RKO (cell line): ENCODE data around the gene DBN1.

Source experiments
- DNase-seq: peaks from one replicate; pipeline ENCODE4 v3.0.0-alpha.2; 2016; ENCODE audit warnings: low spot score

DBN1 gene

DNA sequence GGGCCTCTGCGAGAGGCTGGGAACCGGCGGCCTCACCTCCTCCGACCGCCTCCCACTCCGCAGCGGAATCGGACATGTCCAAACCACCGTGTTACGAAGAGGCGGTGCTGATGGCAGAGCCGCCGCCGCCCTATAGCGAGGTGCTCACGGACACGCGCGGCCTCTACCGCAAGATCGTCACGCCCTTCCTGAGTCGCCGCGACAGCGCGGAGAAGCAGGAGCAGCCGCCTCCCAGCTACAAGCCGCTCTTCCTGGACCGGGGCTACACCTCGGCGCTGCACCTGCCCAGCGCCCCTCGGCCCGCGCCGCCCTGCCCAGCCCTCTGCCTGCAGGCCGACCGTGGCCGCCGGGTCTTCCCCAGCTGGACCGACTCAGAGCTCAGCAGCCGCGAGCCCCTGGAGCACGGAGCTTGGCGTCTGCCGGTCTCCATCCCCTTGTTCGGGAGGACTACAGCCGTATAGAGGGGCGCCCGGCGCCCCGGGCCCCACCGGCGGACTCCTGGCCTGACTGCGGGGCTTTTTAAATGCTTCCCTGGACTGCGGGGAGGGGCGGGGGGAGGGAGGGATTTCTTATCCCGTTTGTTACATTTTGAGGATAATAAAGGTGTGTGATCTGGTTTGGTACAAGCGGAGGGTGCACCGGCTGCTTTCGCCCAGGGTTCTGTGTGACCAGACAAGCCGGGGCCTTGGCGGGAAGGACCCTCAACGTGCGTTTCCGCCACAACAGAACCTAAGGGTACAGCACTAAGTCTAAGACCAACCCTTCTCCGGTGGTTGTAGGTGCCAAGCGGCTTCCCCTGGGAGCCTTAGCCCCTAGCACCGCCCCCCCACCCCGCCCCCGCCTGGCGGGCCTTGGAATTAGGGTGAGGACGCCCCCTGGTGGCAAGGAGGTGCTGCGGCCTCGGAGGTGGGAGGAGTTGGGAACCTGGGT lies 17.5 kb downstream of the DBN1 start:
- DNase-seq, result peak; percentile 92

DNA sequence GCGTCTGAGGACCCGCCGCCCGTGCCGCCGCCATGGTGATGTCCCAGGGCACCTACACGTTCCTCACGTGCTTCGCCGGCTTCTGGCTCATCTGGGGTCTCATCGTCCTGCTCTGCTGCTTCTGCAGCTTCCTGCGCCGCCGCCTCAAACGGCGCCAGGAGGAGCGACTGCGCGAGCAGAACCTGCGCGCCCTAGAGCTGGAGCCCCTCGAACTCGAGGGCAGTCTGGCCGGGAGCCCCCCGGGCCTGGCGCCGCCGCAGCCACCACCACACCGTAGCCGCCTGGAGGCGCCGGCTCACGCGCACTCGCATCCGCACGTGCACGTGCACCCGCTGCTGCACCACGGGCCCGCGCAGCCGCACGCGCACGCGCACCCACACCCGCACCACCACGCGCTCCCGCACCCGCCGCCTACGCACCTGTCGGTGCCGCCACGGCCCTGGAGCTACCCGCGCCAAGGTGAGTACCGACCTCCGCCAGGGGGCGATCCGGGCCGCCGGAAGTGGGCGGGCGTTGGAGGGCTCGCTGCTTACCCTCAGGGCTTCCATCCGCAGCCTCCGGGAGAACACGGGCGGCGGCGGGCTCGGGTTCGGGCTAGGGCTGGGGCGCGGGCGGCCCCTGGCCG lies 18.3 kb downstream of the DBN1 start:
- peak; percentile 84 for DNase-seq

DNA sequence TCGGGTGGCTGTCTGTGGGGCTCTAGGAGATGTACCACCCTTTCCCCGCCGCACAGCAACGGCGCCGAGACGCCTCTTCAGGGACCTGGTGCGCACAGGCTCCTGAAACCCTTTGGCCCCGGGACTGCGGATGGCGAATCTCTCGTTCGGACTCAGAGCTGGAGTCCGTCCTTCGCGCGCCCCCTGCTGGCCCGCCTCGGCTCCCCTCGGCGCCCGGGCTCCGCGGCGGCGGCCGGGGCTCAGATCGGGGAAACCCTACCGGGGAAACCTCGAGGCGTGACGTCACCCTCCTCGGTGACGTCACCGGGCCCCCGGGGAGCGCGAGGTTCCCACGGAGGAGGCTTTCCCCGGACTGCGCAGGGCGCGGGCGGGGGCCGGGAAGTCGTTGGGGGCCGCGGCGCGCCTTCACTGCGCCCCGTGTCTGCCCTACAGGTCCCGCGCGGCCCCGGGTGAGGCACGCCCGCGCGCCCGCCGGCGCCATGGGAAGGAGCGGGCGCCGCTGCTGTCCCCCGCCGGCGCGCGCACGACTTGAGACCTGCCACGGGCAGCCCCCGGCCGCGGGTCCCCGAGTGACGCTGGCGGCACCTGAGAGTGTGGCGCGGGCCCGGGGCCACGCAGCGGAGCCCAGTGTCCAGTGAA lies 18.9 kb downstream of the DBN1 start:
- DNase-seq, result peak; percentile 91

DNA sequence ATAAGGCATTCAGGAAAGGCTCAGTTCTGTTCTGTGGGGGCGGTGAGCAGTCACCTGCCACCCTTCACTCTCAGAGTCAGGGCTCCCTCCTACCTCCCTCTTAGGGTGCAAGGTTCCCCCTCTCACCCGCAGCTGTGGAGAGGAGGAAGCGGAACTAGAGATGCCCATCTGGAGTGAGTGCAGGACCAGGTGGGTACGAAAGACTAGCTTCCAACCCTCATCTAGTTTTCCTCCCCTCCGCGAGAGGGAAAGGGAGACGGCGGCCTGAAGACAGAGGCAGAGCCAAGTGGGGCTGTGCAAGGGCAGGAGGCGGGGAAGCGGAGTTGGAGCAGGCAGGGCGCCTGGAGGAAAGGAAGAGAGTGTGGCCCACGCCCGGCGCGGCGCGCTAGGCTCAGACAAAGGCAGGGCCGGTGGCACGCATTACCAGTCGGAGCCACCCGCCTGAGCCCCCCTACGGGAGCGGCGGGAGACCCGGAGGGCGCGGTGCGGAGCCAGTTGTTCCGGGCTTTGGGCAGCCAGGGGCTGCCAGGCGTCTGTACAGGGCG lies 19.5 kb downstream of the DBN1 start:
- DNase-seq, result peak; percentile 49

DNA sequence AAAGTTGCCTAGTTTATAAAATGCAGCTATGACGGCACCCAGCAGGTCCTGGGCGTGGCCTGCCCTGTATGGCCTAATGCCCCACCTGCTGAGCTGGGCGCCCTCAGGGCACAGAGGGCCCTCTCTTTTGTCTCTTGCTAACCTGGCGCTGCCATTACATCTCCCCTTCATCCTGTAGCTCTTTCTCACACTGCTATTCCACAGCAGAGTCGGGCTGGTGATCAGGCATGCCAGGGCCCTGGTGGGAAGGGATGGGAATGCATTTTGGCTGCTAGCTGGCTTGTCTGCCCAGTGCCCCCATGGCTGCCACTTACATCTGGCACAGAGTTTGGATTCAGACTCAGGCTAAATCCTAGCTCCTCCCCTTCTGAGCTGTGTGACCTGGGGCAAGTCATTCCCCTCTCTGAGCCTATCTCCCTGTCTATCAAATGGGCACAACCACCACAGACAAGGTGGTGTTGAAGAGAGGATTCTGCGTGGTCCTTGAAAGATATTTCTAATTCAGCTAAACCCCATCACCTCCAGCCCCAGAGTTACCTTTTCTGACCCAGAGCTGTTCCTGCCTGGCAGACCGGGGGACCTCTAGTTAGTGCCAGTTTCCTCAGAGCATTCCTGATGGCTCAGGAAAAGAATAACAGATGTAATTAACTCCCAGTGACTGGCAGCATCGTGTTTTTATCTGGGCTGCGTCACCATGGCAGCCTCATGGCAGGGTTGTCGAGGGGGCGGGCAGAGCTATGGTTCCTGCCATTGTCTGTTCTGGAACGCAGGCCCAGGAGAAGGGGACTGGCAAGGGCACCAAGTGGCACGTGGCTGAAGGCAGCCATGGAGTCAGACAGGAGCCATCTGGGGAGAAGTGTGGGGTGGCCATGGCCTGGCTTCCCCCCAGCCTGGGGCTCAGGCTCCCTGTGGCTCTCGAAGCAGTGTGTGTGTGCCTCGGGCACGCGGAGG lies 20.5 kb downstream of the DBN1 start:
- DNase-seq, result no peak

DNA sequence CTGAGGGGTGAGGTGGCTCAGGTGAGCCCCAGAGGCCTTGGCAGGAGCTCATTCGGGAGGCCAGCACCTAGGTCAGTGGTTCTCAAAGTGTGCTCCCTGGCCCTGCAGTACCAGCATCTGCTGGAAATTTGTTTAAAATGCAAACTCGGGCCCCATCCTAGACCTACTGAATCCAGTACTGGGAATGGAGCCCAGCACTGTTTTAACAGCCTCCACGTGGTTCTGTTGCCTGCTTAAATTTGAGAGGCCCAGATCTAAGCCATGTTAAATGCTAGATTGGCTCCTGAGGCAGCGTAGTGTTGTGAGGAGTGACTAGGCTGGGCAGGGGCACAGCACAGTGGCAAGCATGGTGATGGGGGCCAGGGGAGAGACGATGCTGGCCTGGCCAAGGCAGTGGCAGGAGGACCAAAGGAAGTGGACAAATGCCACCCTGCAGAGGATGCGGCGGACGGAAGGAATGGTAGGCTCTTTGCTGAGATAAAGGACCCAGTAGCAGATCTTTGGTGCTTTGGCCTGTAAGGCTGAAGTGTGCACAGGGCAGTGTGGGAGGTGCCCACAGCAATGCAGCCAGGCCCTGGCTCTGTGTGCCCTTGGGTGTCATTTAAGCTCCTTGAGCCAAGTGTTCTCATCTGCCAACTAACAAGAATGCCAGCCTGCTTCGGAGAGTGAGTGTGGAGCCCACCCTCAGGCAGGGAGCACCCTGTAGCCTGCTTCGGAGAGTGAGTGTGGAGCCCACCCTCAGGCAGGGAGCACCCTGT lies 22.6 kb downstream of the DBN1 start:
- DNase-seq, result no peak

DNA sequence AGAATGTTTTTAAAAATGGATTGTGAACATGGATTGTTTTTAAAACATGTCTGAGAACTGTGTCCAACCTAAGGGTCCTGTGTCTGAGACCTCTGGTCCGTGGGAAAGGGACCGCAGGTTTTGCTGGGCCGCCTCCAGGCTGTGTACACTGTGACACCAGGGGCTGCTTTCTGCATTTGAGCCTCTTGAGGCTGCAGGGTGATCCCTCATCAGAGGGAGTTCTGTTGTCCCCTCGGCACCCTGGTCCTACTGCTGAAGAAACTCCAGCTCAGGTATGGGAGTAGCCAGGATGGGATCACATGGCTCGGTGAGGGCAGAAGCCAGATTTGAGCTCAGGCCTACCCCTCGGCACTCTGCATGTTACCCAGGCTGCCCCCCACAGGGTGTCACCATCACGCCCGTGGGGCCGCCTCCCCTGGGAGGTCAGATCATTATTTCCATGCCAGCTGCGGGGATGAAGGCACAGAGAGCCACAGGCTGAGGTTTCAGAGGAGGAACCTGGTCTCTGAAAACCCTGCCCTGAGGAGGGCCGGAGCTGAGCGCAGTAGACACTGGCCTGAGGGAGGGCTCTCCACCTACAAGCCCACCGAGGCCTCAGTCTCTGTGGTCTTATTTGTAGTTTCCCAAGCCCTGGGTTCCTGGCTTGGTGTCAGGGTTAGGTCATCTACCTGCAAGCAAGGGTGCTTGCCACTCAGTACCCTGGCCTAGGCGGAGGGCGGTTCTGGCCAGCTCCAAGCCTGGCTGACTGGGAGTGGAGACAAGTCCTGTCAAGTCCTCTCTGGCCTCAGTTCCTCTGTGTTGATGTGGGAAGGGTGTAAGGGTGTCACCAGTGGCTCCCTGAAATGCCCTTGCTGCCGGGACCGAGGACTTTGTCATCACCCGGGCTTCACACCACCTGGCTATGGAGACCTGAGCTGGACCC lies 24.0 kb downstream of the DBN1 start:
- no peak for DNase-seq

DNA sequence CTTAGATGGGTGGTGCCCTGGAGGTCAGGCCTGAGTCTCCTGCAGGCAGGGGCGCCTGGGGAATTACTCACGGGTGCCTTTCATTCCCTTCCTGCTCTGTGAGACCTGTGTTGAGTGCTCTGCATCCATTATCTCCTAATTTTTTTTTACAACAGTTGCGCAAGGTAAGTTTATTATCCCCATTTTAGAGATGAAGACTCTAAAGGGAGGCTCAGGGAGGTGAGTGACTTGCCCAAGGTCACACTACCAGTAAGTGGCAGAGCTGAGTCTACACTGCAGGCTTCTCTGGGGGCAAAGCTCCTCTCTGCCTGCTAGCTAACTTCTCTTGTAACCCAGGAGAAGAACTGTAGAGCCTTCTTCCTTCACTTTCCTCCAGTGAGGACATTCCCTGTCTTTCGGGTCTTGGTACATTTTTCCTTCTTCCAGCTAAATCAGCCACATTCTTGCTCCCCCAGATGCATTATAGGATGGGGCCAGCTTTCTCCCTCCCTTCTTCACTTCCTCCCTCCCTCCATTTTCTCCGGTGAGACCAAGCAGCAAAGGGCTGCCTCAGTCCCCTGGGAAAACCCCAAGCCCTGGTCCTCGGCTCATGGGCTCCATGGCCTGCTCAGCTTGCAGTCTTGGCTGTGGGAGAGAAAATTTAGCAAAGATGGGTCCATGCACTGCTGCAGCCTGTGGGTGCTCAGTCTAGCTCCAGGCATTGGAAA lies 25.0 kb downstream of the DBN1 start:
- DNase-seq, result no peak

DNA sequence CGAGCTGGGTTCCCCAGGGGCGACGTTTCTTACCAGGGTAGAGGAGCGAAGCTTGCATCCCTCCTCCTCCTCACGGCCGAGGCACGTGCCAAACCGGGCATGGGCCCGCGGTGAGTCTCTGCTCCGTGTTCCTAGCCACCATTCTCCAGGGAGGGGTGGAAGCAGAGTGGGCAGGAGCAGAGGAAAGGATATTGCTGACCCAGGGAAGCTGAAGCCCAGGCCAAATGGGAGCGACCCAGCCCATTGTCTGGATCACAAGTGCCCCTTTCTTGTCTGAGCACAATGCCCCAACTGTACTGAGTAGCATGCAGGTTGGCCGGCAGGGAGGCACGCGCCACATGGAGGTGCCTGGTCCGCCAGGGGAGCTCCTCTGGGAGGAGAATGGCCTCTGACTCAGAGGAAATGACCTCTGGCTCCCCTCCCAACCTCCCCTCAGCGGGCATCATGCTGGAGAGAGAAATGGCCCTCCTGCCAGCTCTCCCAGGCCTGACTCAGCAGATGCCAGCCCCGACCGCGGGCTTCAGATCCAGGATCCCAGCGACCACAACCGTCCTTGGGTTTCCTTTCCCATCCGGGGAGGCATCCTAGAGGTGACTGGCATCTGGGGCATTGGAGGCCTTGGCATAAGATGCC lies 25.7 kb downstream of the DBN1 start:
- peak; percentile 92 for DNase-seq

DNA sequence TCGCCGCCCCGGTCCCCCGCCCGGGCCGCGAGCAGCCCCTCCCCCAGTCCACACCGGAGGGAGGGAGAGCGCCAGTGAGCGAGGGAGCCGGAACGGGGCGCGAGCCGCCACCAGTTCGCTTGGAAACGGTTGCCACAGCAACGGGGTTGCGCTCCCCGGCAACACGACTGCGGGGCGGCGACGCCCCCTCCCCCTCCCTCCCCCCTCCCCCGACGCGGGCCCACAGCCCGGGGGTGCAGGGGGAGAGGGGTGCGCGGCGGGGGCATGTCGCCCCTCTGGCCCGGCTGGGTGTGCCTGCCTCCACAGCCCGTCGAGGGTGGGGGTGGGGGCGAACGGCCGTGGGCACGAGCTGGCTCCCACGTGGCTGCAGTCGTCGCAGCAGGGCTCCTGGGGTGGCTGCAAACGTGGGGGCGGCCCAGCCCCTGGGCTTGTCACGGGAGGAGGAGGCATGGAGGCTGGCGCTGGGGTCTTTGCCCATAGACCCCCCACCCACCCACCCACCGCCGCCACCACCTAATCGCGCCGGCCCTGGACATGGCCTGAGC lies 26.3 kb downstream of the DBN1 start:
- DNase-seq, result peak; percentile 78

DNA sequence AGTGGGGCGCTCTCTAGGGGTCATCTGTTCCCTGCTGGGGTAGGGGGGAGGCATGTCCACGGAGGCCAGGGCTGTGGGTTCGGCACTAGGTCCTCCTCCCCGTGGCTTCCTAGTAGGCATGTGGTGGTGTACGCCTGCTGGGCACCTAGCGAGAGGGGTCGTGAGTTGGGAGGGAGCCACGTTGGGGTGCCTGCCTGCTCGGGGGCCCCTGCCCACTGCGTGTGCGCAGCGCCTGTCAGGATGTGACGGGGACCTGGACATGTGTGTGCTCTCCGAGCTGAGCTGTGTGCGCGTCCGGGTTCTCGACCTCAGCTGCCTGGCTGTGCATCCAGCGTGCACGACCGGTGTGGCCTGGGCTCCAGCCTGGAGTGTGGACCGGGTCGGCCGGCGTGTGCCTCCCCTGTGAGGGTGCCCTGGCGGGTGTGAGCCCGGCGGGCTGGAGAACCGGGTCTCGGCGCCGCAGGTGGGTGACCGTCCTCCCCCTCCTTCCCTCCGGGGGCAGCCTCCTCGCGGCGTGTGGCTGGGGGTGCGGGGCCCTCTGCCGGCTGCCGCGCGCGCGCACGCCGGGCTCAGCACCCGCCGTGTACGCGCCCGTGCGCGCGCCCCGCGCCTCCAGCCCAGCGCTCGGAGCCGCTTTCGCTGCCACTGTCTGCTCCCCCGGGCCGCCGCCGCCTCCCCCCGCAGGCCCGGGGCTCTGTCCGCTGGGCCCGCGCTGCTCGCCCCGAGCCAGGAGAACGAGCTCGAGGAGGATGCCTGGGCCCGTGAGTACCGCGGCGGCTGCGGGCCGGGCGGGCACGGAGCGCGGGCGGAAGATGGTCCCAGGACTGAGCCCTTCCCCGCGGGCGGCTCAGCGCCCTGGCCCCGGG lies 27.0 kb downstream of the DBN1 start, which contains the start of gene PRR7:
TSS of gene PRR7 (plus strand) at position 615 of the 866 bp plus-strand sequence. CDS start 8,254 bp downstream, outside the sequence.
- DNase-seq, result peak; percentile 80

DNA sequence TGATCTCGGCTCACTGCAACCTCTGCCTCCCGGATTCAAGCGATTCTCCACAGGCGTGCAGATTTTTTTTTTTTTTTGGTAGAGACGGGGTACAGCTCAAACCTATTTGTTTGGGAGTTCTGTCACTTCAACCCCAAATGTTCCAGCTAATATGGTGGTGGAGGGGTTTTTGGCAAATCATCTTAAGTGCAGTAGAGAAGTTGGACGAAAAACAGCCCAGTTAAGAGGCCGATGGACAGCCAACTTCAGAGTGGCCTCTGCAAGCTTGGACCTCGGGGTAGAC lies 27.6 kb downstream of the DBN1 start:
- no peak for DNase-seq

DNA sequence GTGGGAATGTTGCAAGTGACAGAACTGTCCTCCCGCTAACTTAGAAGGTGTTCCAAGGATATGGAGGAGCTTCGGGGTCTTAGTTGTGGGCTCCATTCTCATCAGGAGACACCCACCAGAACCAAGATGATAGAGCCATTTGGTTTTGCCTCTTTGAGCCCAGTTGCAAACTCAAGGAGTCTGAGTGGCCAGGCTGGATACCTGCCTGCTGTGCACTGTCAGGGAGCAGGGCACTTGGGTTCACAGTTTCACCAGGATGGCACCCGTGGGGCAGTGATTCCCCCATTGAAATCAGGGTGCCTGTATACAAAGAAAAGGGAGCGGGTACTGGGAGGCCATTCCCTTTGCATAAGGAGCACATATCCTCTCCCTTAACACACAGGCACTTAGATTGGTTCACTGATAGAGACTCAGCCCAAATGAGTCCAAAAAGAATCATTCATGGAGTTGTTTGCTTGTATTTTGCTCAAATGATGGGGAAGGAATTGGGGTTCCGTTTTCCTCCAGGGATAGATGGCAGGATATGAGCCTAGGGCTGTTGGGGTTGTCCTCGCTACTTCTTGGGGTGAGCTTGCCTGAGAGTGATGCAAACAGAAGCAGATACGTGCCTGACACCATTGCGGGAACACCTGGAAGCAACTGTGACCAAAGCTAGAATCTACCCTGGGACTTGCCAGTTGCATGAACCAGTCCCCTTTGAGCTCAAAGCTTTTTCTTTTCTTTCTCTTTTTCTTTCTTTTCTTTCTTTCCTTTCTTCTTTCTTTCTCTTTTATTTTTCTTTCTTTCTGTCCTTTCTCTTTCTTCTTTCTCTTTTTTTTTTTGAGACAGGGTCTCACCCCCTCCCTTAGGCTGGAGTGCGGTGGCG lies 28.1 kb downstream of the DBN1 start:
- DNase-seq, result no peak

DNA sequence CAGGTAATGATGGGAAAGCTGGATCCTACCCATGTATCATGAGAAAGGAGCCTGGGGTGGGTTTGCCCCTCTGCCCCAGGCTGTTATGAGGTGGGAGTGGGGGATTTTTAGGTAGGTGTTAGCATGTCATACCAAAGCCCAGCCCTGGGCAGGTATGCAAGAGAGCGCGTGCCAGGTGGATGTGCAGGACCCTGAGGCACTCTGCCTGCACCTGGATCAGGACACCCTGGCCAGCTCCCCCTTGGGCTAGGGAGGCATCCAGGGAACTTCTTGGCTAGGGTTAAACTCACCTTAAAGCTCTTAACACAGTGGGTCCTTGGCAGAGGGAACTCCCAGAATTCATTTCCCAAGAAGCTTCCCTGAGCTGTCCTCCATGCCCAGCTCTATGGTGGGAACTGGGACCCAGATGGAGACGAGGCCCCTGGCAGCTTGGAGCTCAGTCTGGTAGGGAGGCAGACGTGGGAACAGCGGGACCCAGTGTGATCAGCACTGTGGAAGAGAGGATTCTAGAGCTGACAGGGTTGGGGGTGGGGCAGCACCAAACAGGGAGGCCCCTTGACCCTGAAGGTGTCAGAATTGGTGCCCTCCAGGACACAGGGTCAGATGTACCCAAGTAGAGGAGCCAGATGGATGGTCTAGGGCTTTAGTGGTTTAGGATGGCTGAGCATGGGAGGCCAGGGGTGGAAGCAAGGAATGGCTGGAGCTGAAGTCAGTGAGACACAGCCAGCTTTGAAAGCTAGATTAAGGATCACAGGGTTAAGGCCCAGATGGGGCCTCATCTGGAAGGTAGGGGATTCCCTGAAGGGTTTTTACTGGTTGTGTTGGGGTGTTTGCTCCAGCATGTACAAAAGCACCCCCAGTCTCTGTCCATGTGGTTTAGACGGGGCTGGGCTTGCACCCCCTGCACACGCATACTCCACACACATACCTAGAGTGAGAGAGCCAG lies 29.1 kb downstream of the DBN1 start:
- no peak for DNase-seq
